ENCODE data around the gene GOSR2. TPM values are rescaled to one million over a fixed set of nuclear protein-coding genes. Genes with fewer than 3 reads are reported as not detected.

The GOSR2 gene
- total and polyA plus RNA-seq, 9 of the 15 experiments (the other 6 are each of a cell fraction or from before 2014, with no cell fraction given): 32.7 to 96.3 (median 48.9) TPM

- 9% methylated on average over 2 of the region's 3 CpGs for WGBS (ENCODE audit: insufficient coverage, low coverage, missing lambda C conversion rate)
- Histone ChIP-seq H3K9ac (ENCODE audit: insufficient read depth in 1 of 2, low read depth in 2 of 2, low read length in 2 of 2) (0 out of 4 replicates have a peak overlapping the region, but pooled peaks of 1 of the 2 experiments have one; percentile 39), H3K9me3 (replicated peaks; ENCODE audit: control insufficient read depth, insufficient read depth, low read depth, low read length) (no peaks in the 10 kb centered on the region), H3K79me2 (ENCODE audit: control insufficient read depth, insufficient read depth, low read length) (no peaks in the 10 kb centered on the region), H3K9me1 (ENCODE audit: control insufficient read depth, insufficient read depth, low read length) (no peaks in the 10 kb centered on the region), H4K20me1 (replicated peaks; ENCODE audit: control insufficient read depth, insufficient read depth, low read length) (peaks cover 36% of the 10 kb centered on the region), H3K36me3 (ENCODE audit: control insufficient read depth, insufficient read depth, low read length) (no peaks in the 10 kb centered on the region; the same call in 2 of the 3 replicates), H3K4me3 (no peak overlapping the region), H3K4me2 (ENCODE audit: insufficient read depth, low read length) (no peak overlapping the region), H3K4me1 (replicated peaks in 1 of 2; ENCODE audit: control insufficient read depth in 2 of 2, insufficient read depth in 2 of 2, low read length in 2 of 2) (peaks cover 11 to 12% of the 10 kb centered on the region in 2 experiments), H3K27me3 (ENCODE audit: control insufficient read depth in 2 of 2, insufficient read depth in 2 of 2, low read length in 2 of 2) (peaks cover 3 to 37% of the 10 kb centered on the region in 2 experiments; a peak in 4 of 5 replicates), H3K27ac (ENCODE audit: extremely low read depth, low read depth, low read length) (no peak overlapping the region), H2AFZ (ENCODE audit: low read depth, low read length) (no peak overlapping the region)
- in situ Hi-C loops (cut with MboI) (no loop called here), intact Hi-C loops (cut with micrococcal nuclease) (no loop called here)
- ChIA-PET CTCF (ENCODE audit: low intra/inter-chr PET ratio) (no interaction called here), POLR2A (interaction anchor here (1.0 to 2.1 kb wide), 3 partner anchors 8 to 13 kb away, joined by 3 to 5 read pairs (median 4); no protein-coding TSS in a partner anchor)
- DNase-seq (ENCODE audit: extremely low read depth in 1 of 4, low spot score in 3 of 4) (no peak), ATAC-seq (no peak), FAIRE-seq (no peak)
- TF ChIP-seq ZNF699 (CRISPR knock-in tag; IDR thresholded peaks at IDR 0.05; ENCODE audit: insufficient replicate concordance): no peak
- no peak for TF ChIP-seq PRMT5 (CRISPR knock-in tag; IDR thresholded peaks at IDR 0.05)
- TF ChIP-seq BACH1 (tag; IDR thresholded peaks at IDR 0.05): no peak
- no peak for TF ChIP-seq GMEB1 (CRISPR knock-in tag; IDR thresholded peaks at IDR 0.05)
- TF ChIP-seq DEAF1 (CRISPR knock-in tag; IDR thresholded peaks at IDR 0.05): no peak
- no peak for TF ChIP-seq ZNF696 (CRISPR knock-in tag; conservative IDR thresholded peaks at IDR 0.05)
- TF ChIP-seq PTRF (tag; IDR thresholded peaks at IDR 0.05): no peak
- no peak for TF ChIP-seq ZBTB11 (CRISPR knock-in tag; IDR thresholded peaks at IDR 0.05)
- TF ChIP-seq E2F3 (CRISPR knock-in tag; IDR thresholded peaks at IDR 0.05): no peak
- no peak for TF ChIP-seq ATF4 (CRISPR knock-in tag; IDR thresholded peaks at IDR 0.05)
- no peak for TF ChIP-seq NFE2 (IDR thresholded peaks at IDR 0.05; ENCODE audit: low read depth)
- no peak for TF ChIP-seq ELF2 (CRISPR knock-in tag; IDR thresholded peaks at IDR 0.05)
- no peak for TF ChIP-seq GATAD2B (IDR thresholded peaks at IDR 0.05; ENCODE audit: borderline replicate concordance)
- no peak for TF ChIP-seq SOX6 (IDR thresholded peaks at IDR 0.05)
- no TSS peak for BruUV-seq (replicated peaks)
Observed at GRCh38 chr17:46947216-46947615, 24.3 kb downstream of the GOSR2 start.
